HT1080 (cell line): ENCODE results near the gene SLC16A9. TPM values are rescaled to one million over a fixed set of nuclear protein-coding genes. Genes with fewer than 3 reads are reported as not detected.

Experiments used
- DNase-seq: peaks from one replicate; pipeline ENCODE4 v3.0.0-alpha.2; 2015; ENCODE audit warnings: low read depth
- total RNA-seq: library from RNA; depleted of rRNA; stranded (reverse); fragments of >200 nt; shearing (Covaris generic); gene quantifications from 2 replicates; pipeline ENCODE4 v1.2.3, GENCODE V29; 2014

SLC16A9 gene
- total RNA-seq, 1 experiment from 2014 or later: 1.2 TPM

- DNase-seq: no peak
These were observed 78.4 kb downstream of the SLC16A9 start for GRCh38 chr10:59631237-59631636.

GRCh38 chr10:59628965-59629364 lies 80.7 kb downstream of the SLC16A9 start:
- no peak for DNase-seq

- no peak for DNase-seq
These were observed 81.2 kb downstream of the SLC16A9 start for GRCh38 chr10:59628456-59628855.

GRCh38 chr10:59627366-59628018 lies 82.2 kb downstream of the SLC16A9 start:
- DNase-seq: no peak

- no peak for DNase-seq
These were observed 83.2 kb downstream of the SLC16A9 start for GRCh38 chr10:59626523-59626869.

GRCh38 chr10:59625721-59626522 lies 83.7 kb downstream of the SLC16A9 start:
- peak; percentile 56 for DNase-seq

GRCh38 chr10:59624951-59625350 lies 84.7 kb downstream of the SLC16A9 start:
- DNase-seq: no peak

- no peak for DNase-seq
These were observed 85.5 kb downstream of the SLC16A9 start for GRCh38 chr10:59624136-59624535.

- no peak for DNase-seq
These were observed 86.2 kb downstream of the SLC16A9 start for GRCh38 chr10:59623133-59624121.

GRCh38 chr10:59622320-59623132 lies 87.1 kb downstream of the SLC16A9 start:
- peak; percentile 57 for DNase-seq

GRCh38 chr10:59621771-59622170 lies 87.9 kb downstream of the SLC16A9 start:
- DNase-seq: no peak

GRCh38 chr10:59618666-59619065 lies 91.0 kb downstream of the SLC16A9 start:
- DNase-seq: no peak

- DNase-seq: no peak
These were observed 91.7 kb downstream of the SLC16A9 start for GRCh38 chr10:59617996-59618395.

GRCh38 chr10:59611048-59611447 lies 98.6 kb downstream of the SLC16A9 start:
- no peak for DNase-seq

GRCh38 chr10:59607970-59608369 lies 101.7 kb downstream of the SLC16A9 start:
- DNase-seq: no peak

GRCh38 chr10:59606551-59606961 lies 103.1 kb downstream of the SLC16A9 start:
- DNase-seq: peak; percentile 21

- no peak for DNase-seq
These were observed 107.7 kb downstream of the SLC16A9 start for GRCh38 chr10:59601985-59602384.
